ENCODE data around the gene GSS.

DNA sequence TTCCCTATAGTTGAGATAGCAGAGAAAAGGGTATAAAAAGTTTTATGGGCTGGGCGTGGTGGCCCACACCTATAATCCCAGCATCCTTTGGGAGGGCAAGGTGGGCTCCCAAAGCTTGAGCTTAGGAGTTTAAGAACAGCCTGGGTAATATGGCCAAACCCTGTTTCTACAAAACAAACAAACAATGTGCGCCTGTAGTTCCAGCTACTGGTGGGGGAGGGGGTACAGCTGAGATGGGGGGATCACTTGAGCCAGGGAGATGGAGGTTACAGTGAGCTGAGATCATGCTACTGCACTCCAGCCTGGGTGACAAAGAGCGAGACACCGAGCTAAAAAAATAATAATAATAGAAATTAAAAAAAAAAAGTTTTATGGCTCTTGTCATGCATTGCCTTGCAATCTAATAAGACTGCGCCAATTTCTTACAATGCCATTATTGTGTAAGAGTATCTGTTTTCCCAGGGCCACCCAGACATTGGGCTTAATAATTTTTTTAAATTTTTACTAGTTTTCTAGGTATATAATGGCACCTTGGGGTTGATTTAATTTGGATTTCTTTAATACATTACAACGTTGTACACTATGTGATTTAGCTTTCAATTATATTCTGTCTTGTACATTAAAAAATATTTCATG is 75.3 kb downstream of the GSS start:
- TF ChIP-seq, protein P1, sequence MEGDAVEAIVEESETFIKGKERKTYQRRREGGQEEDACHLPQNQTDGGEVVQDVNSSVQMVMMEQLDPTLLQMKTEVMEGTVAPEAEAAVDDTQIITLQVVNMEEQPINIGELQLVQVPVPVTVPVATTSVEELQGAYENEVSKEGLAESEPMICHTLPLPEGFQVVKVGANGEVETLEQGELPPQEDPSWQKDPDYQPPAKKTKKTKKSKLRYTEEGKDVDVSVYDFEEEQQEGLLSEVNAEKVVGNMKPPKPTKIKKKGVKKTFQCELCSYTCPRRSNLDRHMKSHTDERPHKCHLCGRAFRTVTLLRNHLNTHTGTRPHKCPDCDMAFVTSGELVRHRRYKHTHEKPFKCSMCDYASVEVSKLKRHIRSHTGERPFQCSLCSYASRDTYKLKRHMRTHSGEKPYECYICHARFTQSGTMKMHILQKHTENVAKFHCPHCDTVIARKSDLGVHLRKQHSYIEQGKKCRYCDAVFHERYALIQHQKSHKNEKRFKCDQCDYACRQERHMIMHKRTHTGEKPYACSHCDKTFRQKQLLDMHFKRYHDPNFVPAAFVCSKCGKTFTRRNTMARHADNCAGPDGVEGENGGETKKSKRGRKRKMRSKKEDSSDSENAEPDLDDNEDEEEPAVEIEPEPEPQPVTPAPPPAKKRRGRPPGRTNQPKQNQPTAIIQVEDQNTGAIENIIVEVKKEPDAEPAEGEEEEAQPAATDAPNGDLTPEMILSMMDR (IDR thresholded peaks at IDR 0.05; ENCODE audit: low read depth, low read length, missing input control) = no peak
- TF ChIP-seq, protein P2, sequence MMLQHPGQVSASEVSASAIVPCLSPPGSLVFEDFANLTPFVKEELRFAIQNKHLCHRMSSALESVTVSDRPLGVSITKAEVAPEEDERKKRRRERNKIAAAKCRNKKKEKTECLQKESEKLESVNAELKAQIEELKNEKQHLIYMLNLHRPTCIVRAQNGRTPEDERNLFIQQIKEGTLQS (IDR thresholded peaks at IDR 0.05) = no peak
- TF ChIP-seq, protein P3, sequence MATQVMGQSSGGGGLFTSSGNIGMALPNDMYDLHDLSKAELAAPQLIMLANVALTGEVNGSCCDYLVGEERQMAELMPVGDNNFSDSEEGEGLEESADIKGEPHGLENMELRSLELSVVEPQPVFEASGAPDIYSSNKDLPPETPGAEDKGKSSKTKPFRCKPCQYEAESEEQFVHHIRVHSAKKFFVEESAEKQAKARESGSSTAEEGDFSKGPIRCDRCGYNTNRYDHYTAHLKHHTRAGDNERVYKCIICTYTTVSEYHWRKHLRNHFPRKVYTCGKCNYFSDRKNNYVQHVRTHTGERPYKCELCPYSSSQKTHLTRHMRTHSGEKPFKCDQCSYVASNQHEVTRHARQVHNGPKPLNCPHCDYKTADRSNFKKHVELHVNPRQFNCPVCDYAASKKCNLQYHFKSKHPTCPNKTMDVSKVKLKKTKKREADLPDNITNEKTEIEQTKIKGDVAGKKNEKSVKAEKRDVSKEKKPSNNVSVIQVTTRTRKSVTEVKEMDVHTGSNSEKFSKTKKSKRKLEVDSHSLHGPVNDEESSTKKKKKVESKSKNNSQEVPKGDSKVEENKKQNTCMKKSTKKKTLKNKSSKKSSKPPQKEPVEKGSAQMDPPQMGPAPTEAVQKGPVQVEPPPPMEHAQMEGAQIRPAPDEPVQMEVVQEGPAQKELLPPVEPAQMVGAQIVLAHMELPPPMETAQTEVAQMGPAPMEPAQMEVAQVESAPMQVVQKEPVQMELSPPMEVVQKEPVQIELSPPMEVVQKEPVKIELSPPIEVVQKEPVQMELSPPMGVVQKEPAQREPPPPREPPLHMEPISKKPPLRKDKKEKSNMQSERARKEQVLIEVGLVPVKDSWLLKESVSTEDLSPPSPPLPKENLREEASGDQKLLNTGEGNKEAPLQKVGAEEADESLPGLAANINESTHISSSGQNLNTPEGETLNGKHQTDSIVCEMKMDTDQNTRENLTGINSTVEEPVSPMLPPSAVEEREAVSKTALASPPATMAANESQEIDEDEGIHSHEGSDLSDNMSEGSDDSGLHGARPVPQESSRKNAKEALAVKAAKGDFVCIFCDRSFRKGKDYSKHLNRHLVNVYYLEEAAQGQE (IDR thresholded peaks at IDR 0.05) = no peak
- no peak for TF ChIP-seq YY1 (IDR thresholded peaks at IDR 0.05)
- TF ChIP-seq JUND (IDR thresholded peaks at IDR 0.05) = no peak
- no peak for TF ChIP-seq TAF1 (conservative IDR thresholded peaks at IDR 0.05)
- no peak for TF ChIP-seq FOXA1 (IDR thresholded peaks at IDR 0.05)
- TF ChIP-seq RAD21 (IDR thresholded peaks at IDR 0.05) = no peak
